Erythroblast (primary cell): ENCODE results near the gene FBXW7.

Source experiments
- GATA1 ChIP-seq: IDR thresholded peaks from 2 replicates; pipeline ENCODE4 v1.6.1; 2011; ENCODE audit warnings: low read depth, mild to moderate bottlenecking, control low read depth, low read length, moderate library complexity
- POLR2A ChIP-seq: IDR thresholded peaks from 2 replicates; pipeline ENCODE4 v1.6.1; 2011; ENCODE audit warnings: mild to moderate bottlenecking, low read length

DNA sequence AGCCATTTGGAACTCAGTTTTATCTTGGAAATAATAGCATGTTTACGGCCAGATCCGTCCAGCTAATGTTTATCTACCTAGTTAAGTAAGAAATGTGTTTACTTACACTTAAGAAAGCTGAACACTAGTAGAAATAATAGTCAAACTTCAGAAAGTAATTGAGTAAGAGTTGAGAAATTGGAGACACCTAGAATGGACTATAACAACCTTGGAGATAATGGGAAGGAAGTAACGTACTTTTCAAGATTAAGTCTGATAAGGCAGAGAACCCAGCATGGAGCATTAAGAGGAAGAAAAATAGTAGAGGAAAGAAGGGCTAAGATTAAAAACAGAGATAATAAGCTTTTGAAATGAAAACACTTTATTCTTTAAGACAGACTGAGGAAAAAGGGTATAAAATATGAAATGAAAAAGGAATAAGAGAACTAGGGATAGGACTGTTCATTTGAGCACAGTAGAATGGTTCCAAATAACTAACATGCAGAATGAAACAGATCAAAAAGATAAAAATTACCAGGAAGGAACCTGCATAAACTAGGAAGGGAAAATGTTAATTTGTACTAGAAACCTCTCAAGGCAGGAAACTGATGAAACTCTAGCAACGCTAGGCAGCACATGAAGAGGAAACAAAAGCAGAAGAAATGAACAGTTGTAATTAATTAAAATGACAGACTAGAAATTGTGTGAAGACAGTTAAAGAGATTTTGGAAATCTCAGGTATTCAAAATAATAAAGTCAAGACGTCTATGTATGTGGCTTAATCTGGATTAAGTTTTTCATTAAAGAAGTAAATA is 71.7 kb downstream of the FBXW7 start:
- TF ChIP-seq POLR2A (no peak), GATA1 (no peak)
